Hepatocyte (in vitro differentiated cells): Measurements from ENCODE around the gene FBXW11. TPM values are rescaled to one million over a fixed set of nuclear protein-coding genes. Genes with fewer than 3 reads are reported as not detected.

Experiments
- DNase-seq: peaks from one replicate; pipeline ENCODE4 v3.0.0-alpha.2; 2016; ENCODE audit warnings: low spot score
- H2AFZ ChIP-seq: fragments of 200-600 bp; sonication (generic); 2 replicates; pipeline ENCODE4 v1.6.0; 2016; ENCODE audit warnings: antibody characterized with exemption, mild to moderate bottlenecking
- H3K27ac ChIP-seq: fragments of 200-600 bp; sonication (generic); 2 replicates; pipeline ENCODE4 v1.5.1; 2016; ENCODE audit warnings: mild to moderate bottlenecking
- H3K27me3 ChIP-seq: fragments of 200-600 bp; sonication (generic); 2 replicates; pipeline ENCODE4 v1.6.1; 2016
- H3K36me3 ChIP-seq: fragments of 200-600 bp; sonication (generic); replicated peaks from 2 replicates; pipeline ENCODE4 v1.5.1; 2016; ENCODE audit warnings: low read depth; ENCODE audit not compliant: insufficient read depth
- H3K4me1 ChIP-seq: fragments of 200-600 bp; sonication (generic); 2 replicates; pipeline ENCODE4 v1.5.1; 2016; ENCODE audit warnings: mild to moderate bottlenecking, moderate library complexity; ENCODE audit not compliant: insufficient read depth
- H3K4me2 ChIP-seq: fragments of 200-600 bp; sonication (generic); 2 replicates; pipeline ENCODE4 v1.6.0; 2016
- H3K4me3 ChIP-seq: fragments of 200-600 bp; sonication (generic); 2 replicates; pipeline ENCODE4 v1.5.1; 2016; ENCODE audit warnings: mild to moderate bottlenecking
- H3K79me2 ChIP-seq: fragments of 200-600 bp; sonication (generic); 2 replicates; pipeline ENCODE4 v1.6.0; 2017; ENCODE audit warnings: mild to moderate bottlenecking
- H3K9me2 ChIP-seq: fragments of 200-600 bp; sonication (generic); replicated peaks from 2 replicates; pipeline ENCODE4 v1.6.0; 2017; ENCODE audit warnings: mild to moderate bottlenecking; ENCODE audit not compliant: insufficient read depth
- H3K9me3 ChIP-seq: fragments of 200-600 bp; sonication (generic); 2 replicates; pipeline ENCODE4 v1.5.1; 2016; ENCODE audit warnings: low read depth, mild to moderate bottlenecking
- H4K20me1 ChIP-seq: fragments of 200-600 bp; sonication (generic); 2 replicates; pipeline ENCODE4 v1.6.0; 2016; ENCODE audit warnings: mild to moderate bottlenecking; ENCODE audit not compliant: insufficient read depth, poor library complexity, severe bottlenecking
- EZH2 ChIP-seq: fragments of 200-600 bp; sonication (generic); IDR thresholded peaks from 2 replicates; pipeline ENCODE4 v1.6.1; 2016; ENCODE audit warnings: antibody characterized with exemption, mild to moderate bottlenecking, borderline replicate concordance
- EZH2phosphoT487 ChIP-seq: fragments of 200-600 bp; sonication (generic); IDR thresholded peaks from one replicate; pipeline ENCODE4 v1.6.1; 2018; ENCODE audit warnings: antibody characterized with exemption, mild to moderate bottlenecking, low read depth, moderate library complexity; ENCODE audit not compliant: unreplicated experiment, severe bottlenecking
- WGBS: methylation state at CpG from one replicate; pipeline ENCODE4 v1.1.6; 2016; ENCODE audit warnings: low lambda C conversion rate; ENCODE audit errors: missing lambda C conversion rate; 5-methylcytosine and 5-hydroxymethylcytosine counted together
- polyA plus RNA-seq: library from polyadenylated mRNA; unstranded; fragments of >200 nt; fragmentation: Nextera tagmentation; extraction: Ambion mirVana; gene quantifications from 2 replicates; pipeline ENCODE4 v1.2.1, GENCODE V29; 2016
- total RNA-seq: library from RNA; depleted of rRNA; stranded (reverse); fragments of >200 nt; gene quantifications from 2 replicates; pipeline ENCODE4 v1.2.3, GENCODE V29; 2014
- TF ChIP-seq, protein P1 (sequence below): fragments of 200-600 bp; sonication (generic); IDR thresholded peaks from 2 replicates; pipeline ENCODE4 v1.5.1; 2016; ENCODE audit warnings: antibody characterized with exemption, mild to moderate bottlenecking; ENCODE audit not compliant: poor library complexity

The FBXW11 gene
- total and polyA plus RNA-seq, 2 experiments from 2014 or later, result 38.0 to 73.4 TPM

DNA sequence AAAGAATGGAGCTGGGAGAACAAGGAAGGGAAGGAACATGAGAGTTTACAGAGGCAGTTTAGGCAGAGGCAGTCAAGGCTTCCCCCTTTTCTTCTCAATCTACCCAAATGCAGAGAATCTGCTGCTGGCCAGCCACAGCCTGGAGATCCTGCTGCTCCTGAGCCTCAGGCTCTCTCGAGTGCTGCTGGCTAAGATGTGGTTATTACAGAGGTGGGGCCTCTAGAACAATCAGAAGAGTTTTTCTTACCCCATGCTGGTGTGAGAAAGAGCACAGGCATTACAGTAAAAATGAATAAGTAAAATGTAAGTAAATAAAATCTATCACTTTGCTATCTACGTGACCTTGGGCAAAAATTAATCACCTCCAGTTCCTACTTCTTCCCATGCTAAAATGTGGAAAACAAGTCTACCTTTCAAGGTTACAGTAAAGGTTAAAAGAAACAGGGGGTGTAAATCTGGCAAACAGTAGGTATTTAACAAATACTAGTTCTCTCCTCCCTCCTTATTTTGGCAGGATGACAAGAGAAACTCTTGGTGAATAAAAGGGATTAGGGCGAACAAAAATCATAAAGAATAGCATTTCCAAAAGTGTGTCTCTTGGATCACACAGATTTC, 31.1 kb downstream of the FBXW11 start:
- Histone ChIP-seq H3K36me3 (no peaks in the 10 kb centered on the region), H3K4me1 (peaks cover 8% of the 10 kb centered on the region), H2AFZ (no peak overlapping the region), H3K4me3 (no peak overlapping the region), H3K27me3 (no peaks in the 10 kb centered on the region), H4K20me1 (peaks cover 88% of the 10 kb centered on the region), H3K9me2 (no peaks in the 10 kb centered on the region), H3K4me2 (no peak overlapping the region), H3K27ac (no peak overlapping the region), H3K9me3 (no peaks in the 10 kb centered on the region), H3K79me2 (peaks cover 100% of the 10 kb centered on the region)
- 74% methylated on average over 3 of the region's 3 CpGs for WGBS
- TF ChIP-seq EZH2phosphoT487 (no peak), EZH2 (no peak)
- TF ChIP-seq, protein P1, sequence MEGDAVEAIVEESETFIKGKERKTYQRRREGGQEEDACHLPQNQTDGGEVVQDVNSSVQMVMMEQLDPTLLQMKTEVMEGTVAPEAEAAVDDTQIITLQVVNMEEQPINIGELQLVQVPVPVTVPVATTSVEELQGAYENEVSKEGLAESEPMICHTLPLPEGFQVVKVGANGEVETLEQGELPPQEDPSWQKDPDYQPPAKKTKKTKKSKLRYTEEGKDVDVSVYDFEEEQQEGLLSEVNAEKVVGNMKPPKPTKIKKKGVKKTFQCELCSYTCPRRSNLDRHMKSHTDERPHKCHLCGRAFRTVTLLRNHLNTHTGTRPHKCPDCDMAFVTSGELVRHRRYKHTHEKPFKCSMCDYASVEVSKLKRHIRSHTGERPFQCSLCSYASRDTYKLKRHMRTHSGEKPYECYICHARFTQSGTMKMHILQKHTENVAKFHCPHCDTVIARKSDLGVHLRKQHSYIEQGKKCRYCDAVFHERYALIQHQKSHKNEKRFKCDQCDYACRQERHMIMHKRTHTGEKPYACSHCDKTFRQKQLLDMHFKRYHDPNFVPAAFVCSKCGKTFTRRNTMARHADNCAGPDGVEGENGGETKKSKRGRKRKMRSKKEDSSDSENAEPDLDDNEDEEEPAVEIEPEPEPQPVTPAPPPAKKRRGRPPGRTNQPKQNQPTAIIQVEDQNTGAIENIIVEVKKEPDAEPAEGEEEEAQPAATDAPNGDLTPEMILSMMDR, result no peak
- no peak for DNase-seq

DNA sequence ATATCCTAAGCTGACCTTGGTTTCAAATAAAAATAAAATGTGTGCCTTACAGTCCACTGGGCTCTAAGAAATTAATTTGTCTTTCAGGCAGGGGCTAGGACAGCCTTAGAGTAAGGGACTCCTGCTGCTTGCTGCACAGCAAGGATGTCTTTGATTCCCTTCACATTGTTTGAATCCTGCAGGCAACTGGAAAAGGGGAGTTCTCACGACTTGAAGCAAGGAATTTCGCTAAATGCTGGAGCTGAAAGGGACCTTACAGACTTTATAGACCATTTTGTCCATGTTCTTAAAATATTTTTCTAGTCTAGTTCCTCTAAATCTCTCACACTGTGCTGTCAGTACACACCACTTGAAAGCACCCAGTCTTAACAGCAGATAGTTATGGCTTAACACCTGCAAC, 35.6 kb downstream of the FBXW11 start:
- Histone ChIP-seq H4K20me1 (peaks cover 88% of the 10 kb centered on the region), H3K9me2 (no peaks in the 10 kb centered on the region), H3K4me2 (no peak overlapping the region), H3K27me3 (no peaks in the 10 kb centered on the region), H3K4me1 (peaks cover 12% of the 10 kb centered on the region), H2AFZ (no peak overlapping the region), H3K79me2 (peaks cover 97% of the 10 kb centered on the region), H3K27ac (no peak overlapping the region), H3K36me3 (no peaks in the 10 kb centered on the region), H3K9me3 (no peaks in the 10 kb centered on the region), H3K4me3 (no peak overlapping the region)
- TF ChIP-seq EZH2phosphoT487 (no peak), EZH2 (no peak)
- TF ChIP-seq, protein P1, result no peak
- WGBS, result 81% methylated on average over 2 of the region's 2 CpGs
- no peak for DNase-seq

DNA sequence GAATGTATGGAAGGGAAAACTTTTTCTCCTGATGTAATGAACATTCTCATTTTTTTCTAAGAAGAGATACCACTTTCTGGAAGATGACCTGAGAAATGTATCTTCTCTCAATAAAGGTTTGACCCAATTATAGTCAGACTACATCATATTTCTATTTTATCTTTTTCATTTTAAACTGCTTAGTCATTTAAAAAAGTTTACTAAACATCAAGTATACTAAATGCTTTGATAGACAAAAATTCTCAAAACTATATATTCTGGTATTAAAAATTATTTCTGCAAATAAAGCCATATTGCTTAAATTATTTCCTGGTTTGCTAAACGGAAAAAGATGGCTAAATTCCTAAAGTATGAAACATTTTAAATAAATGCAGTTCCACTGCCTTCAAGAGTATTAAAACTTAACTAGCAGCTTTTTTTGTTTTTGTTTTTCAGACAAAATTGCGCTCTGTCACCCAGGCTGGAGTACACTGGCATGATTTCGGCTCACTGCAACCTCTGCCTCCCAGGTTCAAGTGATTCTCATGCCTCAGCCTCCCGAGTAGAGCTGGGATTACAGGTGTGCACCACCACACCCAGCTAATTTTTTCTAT, 37.1 kb downstream of the FBXW11 start:
- no peaks in the 10 kb centered on the region for H3K36me3 ChIP-seq
- H3K4me3 ChIP-seq, result no peak overlapping the region
- 91% methylated on average over 4 of the region's 4 CpGs for WGBS
- H3K4me1 ChIP-seq, result peaks cover 4% of the 10 kb centered on the region
- H3K79me2 ChIP-seq, result peaks cover 97% of the 10 kb centered on the region
- H3K9me2 ChIP-seq, result no peaks in the 10 kb centered on the region
- H3K27ac ChIP-seq, result no peak overlapping the region
- no peak for DNase-seq
- H3K4me2 ChIP-seq, result no peak overlapping the region
- H3K9me3 ChIP-seq, result no peaks in the 10 kb centered on the region
- H2AFZ ChIP-seq, result no peak overlapping the region
- peaks cover 88% of the 10 kb centered on the region for H4K20me1 ChIP-seq
- no peaks in the 10 kb centered on the region for H3K27me3 ChIP-seq
- TF ChIP-seq EZH2phosphoT487 (no peak), EZH2 (no peak)
- TF ChIP-seq, protein P1, result no peak
